ENCODE measurements around the gene SDSL. TPM values are rescaled to one million over a fixed set of nuclear protein-coding genes. Genes with fewer than 3 reads are reported as not detected.

SDSL gene
- total RNA-seq, 1 donor from 2014 or later = 11.8 TPM

- H3K4me3 ChIP-seq (ENCODE audit: low read depth, low read length) = no peak overlapping the region
- TF ChIP-seq, protein P1, sequence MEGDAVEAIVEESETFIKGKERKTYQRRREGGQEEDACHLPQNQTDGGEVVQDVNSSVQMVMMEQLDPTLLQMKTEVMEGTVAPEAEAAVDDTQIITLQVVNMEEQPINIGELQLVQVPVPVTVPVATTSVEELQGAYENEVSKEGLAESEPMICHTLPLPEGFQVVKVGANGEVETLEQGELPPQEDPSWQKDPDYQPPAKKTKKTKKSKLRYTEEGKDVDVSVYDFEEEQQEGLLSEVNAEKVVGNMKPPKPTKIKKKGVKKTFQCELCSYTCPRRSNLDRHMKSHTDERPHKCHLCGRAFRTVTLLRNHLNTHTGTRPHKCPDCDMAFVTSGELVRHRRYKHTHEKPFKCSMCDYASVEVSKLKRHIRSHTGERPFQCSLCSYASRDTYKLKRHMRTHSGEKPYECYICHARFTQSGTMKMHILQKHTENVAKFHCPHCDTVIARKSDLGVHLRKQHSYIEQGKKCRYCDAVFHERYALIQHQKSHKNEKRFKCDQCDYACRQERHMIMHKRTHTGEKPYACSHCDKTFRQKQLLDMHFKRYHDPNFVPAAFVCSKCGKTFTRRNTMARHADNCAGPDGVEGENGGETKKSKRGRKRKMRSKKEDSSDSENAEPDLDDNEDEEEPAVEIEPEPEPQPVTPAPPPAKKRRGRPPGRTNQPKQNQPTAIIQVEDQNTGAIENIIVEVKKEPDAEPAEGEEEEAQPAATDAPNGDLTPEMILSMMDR (conservative IDR thresholded peaks at IDR 0.05; ENCODE audit: low read depth, low read length) = no peak
- DNase-seq (ENCODE audit: low read depth) = no peak
Observed at GRCh38 chr12:113470871-113471618, 48.9 kb downstream of the SDSL start.

DNA sequence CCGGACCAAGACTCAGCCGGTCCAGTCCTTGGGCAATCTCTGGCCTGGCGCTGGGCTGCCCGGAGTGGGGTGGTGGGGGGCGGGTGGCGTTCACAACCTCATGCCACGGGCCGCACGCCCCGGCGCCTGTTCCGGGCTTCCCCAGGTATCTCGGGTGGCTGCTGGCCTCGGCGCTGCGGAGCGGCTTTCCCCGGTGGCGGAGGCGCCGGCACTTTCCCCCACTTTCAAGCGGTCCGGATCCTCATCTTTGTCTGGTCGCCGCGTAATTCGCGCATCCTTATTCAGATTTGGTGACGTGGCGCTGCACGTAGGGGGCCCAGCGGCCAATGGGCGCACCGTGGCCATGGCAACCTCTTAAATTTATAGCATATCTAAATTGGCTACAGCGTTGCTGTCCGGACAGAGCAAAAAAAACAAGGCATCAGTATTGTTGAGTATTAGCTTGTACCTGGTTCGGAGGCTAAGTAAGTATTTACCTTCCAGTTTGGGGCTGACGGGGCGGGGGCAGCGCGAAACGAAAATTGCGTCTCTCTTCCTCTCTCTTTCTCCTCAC lies 49.5 kb downstream of the SDSL start, which contains the start of gene LHX5:
Gene LHX5, minus strand, starts transcription at position 253 of the 553 bp plus-strand sequence. CDS start 373 bp downstream, outside the sequence.
- TF ChIP-seq, protein P1 (conservative IDR thresholded peaks at IDR 0.05; ENCODE audit: low read depth, low read length) = no peak
- no peak within 1 kb of the TSS for H3K4me3 ChIP-seq (ENCODE audit: low read depth, low read length)
- no peak for DNase-seq (ENCODE audit: low read depth)

DNA sequence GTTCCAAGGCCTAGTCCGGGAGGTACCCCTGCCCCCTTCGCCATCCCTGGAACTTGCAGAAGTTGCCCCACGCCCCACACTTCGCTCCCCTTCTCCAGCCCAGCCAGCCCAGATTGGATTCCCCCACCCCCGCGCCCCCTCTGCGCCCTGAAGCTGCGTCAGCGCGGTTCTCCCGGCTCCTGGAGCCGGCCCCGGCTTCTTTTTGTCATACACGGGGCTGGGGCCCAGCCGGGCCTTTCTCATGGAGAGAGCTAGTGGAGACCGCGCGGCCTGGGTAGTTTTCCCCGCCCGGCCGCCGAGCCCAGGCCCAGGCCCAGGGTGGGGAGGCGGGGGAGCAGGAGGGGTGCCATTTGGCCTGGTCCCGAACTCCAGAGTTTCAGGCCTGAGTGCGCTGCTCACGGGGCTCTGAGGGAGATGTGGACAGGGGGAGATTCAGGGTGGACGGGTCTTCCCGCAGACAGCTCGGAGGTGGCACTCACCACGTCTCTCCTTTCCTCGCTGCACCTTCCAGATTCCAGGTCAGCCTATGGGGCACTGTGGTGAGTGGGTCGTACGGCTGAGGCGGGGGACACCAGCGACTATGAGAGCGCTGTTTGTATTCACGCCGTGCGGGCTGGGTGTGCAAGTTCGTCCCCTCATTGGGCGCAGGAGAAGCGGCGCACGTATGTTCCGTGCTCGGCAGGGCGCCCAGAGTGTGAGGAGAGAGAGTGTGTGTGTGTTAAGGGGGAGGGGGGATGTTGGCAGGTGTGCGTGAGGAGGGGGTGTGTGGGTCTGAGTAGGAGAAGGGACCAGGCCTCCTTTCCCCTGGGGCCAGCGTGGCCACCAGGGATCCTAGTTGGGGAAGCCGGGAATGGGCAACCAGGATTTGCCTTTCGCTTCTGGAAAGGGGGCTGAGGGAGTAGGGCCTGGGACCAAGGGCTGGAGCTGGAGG lies 50.3 kb downstream of the SDSL start:
- no peak overlapping the region for H3K4me3 ChIP-seq (ENCODE audit: low read depth, low read length)
- DNase-seq (ENCODE audit: low read depth) = no peak
- TF ChIP-seq, protein P1 (conservative IDR thresholded peaks at IDR 0.05; ENCODE audit: low read depth, low read length) = no peak

- no peak overlapping the region for H3K4me3 ChIP-seq (ENCODE audit: low read depth, low read length)
- no peak for DNase-seq (ENCODE audit: low read depth)
- TF ChIP-seq, protein P1 (conservative IDR thresholded peaks at IDR 0.05; ENCODE audit: low read depth, low read length) = no peak
Observed at GRCh38 chr12:113473400-113473799, 51.2 kb downstream of the SDSL start.

GRCh38 chr12:113473942-113474341 lies 51.8 kb downstream of the SDSL start:
- no peak for DNase-seq (ENCODE audit: low read depth)
- no peak overlapping the region for H3K4me3 ChIP-seq (ENCODE audit: low read depth, low read length)
- TF ChIP-seq, protein P1 (conservative IDR thresholded peaks at IDR 0.05; ENCODE audit: low read depth, low read length) = no peak

DNA sequence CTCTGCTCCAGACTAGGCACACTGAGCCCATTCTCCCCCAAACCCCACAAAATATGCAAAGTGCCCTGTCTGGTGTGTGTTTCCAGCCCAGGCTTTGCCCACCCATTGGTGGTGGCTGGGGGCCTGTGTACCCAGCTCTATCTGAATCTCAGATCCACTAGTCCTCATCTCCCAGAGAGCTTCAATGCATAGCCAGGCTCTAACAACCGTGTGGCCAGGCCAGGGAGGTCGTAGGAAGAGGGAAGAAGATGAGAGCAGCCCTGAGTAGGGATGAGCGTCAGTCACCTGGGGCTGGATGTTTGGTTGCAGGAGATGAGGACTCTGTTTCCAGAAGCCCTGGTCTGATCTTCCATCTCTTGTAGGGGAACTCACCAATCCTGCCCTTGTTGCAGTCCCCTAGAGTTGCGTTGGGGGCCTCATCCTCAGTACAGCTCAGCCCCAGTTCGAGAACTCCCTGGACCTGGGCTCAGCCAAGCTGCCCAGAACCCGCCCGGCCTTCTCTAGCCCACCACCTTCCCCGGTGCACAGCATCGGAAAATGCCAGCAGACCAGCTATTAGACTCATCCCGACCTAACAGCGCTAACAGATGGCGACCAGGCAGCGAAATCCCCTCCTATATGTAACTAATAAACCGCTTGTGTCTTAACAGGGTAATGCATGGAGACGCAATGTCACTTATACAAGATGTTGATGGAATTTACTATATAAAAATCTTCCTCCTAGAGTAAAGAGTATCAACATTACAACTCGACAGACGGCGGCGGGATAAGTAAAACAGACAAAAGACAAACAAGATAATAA lies 52.7 kb downstream of the SDSL start:
- H3K4me3 ChIP-seq (ENCODE audit: low read depth, low read length) = no peak overlapping the region
- TF ChIP-seq, protein P1 (conservative IDR thresholded peaks at IDR 0.05; ENCODE audit: low read depth, low read length) = no peak
- DNase-seq (ENCODE audit: low read depth) = no peak
